ENCODE data around the gene ODAD3.
"Not testable (repeated sequence)": the region's sequence is repeated elsewhere in the genome, so short reads cannot be mapped to it uniquely, and the experiment has no call there.

ODAD3 gene

GRCh38 chr19:11435057-11435832, at the start of gene ODAD3, which contains the start of gene PRKCSH:
Gene ODAD3, minus strand, starts transcription at chr19:11435121. Its CDS starts 105 bp downstream, at chr19:11435016.
Gene PRKCSH, plus strand, starts transcription at chr19:11435635. Its CDS starts 483 bp downstream, at chr19:11436118.
- DNase-seq: peak; percentile 100

- no peak for DNase-seq
These were observed 48.6 kb upstream of the ODAD3 start for GRCh38 chr19:11483366-11484111.

- DNase-seq: peak; percentile 87
These were observed 47.6 kb upstream of the ODAD3 start for GRCh38 chr19:11482384-11483050.

- peak; percentile 89 for DNase-seq
These were observed 46.8 kb upstream of the ODAD3 start for GRCh38 chr19:11481534-11482383.

GRCh38 chr19:11480715-11481533, 46.0 kb upstream of the ODAD3 start, which contains the start of gene ELAVL3:
Gene ELAVL3, minus strand, starts transcription at chr19:11481046. Its CDS starts 438 bp downstream, at chr19:11480608.
- DNase-seq: peak; percentile 68

GRCh38 chr19:11479898-11480714, 45.2 kb upstream of the ODAD3 start:
- DNase-seq: no peak

- DNase-seq: peak; percentile 37
These were observed 44.4 kb upstream of the ODAD3 start for GRCh38 chr19:11479090-11479897.

GRCh38 chr19:11478167-11479089, 43.5 kb upstream of the ODAD3 start:
- DNase-seq: no peak

GRCh38 chr19:11475861-11476260, 40.9 kb upstream of the ODAD3 start:
- DNase-seq: no peak

- not testable (repeated sequence) for DNase-seq
These were observed 40.4 kb upstream of the ODAD3 start for GRCh38 chr19:11475343-11475742.

GRCh38 chr19:11473725-11474124, 38.8 kb upstream of the ODAD3 start:
- DNase-seq: no peak

GRCh38 chr19:11468266-11468845, 33.4 kb upstream of the ODAD3 start:
- not testable (repeated sequence) for DNase-seq

GRCh38 chr19:11465600-11465999, 30.7 kb upstream of the ODAD3 start:
- no peak for DNase-seq

GRCh38 chr19:11464333-11465265, 29.7 kb upstream of the ODAD3 start:
- DNase-seq: no peak

GRCh38 chr19:11463391-11463790, 28.5 kb upstream of the ODAD3 start:
- DNase-seq: no peak

GRCh38 chr19:11461453-11461852, 26.5 kb upstream of the ODAD3 start:
- DNase-seq: no peak

GRCh38 chr19:11460207-11460606, 25.3 kb upstream of the ODAD3 start:
- no peak for DNase-seq

Measured in NCI-H1105 (cell line).